SK-N-SH (cell line): ENCODE data around the gene PIK3CG. TPM values are rescaled to one million over a fixed set of nuclear protein-coding genes. Genes with fewer than 3 reads are reported as not detected.

Experiments
- CTCF ChIA-PET: fragments of 300-600, 350-600 bp; formaldehyde crosslinking; extraction: SDS; loops from one replicate; lab custom pipeline; 2021; lab: Yijun Ruan, JAX
- POLR2A ChIA-PET: fragments of 350-600 bp; sonication (Branson Sonifier 250); formaldehyde crosslinking; extraction: SDS; loops from one replicate; lab custom pipeline; 2020; ENCODE audit warnings: antibody characterized with exemption, inconsistent platforms; lab: Yijun Ruan, JAX
- DNase-seq: peaks from one replicate; pipeline ENCODE4 v3.0.0; 2012
- H2AFZ ChIP-seq: fragments of 200-600 bp; sonication (generic); 2 replicates; pipeline ENCODE4 v1.8.1; 2016; ENCODE audit warnings: antibody characterized with exemption, mild to moderate bottlenecking, low read depth
- H3F3A ChIP-seq: fragments of 200-600 bp; sonication (generic); replicated peaks from 2 replicates; pipeline ENCODE3; 2016; ENCODE audit warnings: antibody characterized with exemption, mild to moderate bottlenecking; ENCODE audit not compliant: insufficient read depth
- H3K27ac ChIP-seq, 2 experiments: fragments of 200-500 bp in 1 of 2; fragments of 200-600 bp in 1 of 2; sonication (Bioruptor generic) in 1 of 2; sonication (generic), shearing (Covaris generic) in 1 of 2; 2 replicates each; pipeline versions ENCODE4 v1.5.1 to v1.6.1; 2014 to 2016; ENCODE audit warnings: low read depth in 2 of 2, inconsistent platforms in 1 of 2, low read length in 1 of 2, mild to moderate bottlenecking in 1 of 2, mixed read lengths in 1 of 2
- H3K27me3 ChIP-seq: fragments of 200-600 bp; sonication (generic), shearing (Covaris generic); 2 replicates; pipeline ENCODE4 v1.6.1; 2016; ENCODE audit warnings: mixed run types; ENCODE audit not compliant: insufficient read depth
- H3K36me3 ChIP-seq, 2 experiments: fragments of 200-500 bp in 1 of 2; fragments of 200-600 bp in 1 of 2; sonication (Bioruptor generic) in 1 of 2; sonication (generic) in 1 of 2; replicated peaks in 1 of 2; 2 replicates each; pipeline versions ENCODE3 to v1.5.1; 2014 to 2016; ENCODE audit warnings: low read length in 1 of 2, mild to moderate bottlenecking in 1 of 2; ENCODE audit not compliant: insufficient read depth in 2 of 2, control insufficient read depth in 1 of 2
- H3K4me1 ChIP-seq, 2 experiments: fragments of 200-500 bp in 1 of 2; fragments of 200-600 bp in 1 of 2; sonication (Bioruptor generic) in 1 of 2; sonication (generic), shearing (Covaris generic) in 1 of 2; 2 replicates each; pipeline versions ENCODE4 v1.5.1 to v1.6.1; 2014 to 2016; ENCODE audit warnings: low read depth in 1 of 2, low read length in 1 of 2, mixed run types in 1 of 2; ENCODE audit not compliant: insufficient read depth in 2 of 2, control insufficient read depth in 1 of 2
- H3K4me2 ChIP-seq: fragments of 200-600 bp; sonication (generic), shearing (Covaris generic); 2 replicates; pipeline ENCODE4 v1.6.1; 2017; ENCODE audit warnings: mixed run types
- H3K4me3 ChIP-seq, 2 experiments: fragments of 200-500 bp in 1 of 2; fragments of 200-600 bp in 1 of 2; sonication (Bioruptor generic) in 1 of 2; sonication (generic), shearing (Covaris generic) in 1 of 2; 2 replicates each; pipeline versions ENCODE4 v1.5.1 to v1.8.1; 2014 to 2016; ENCODE audit warnings: low read depth in 2 of 2, inconsistent platforms in 1 of 2, low read length in 1 of 2, mild to moderate bottlenecking in 1 of 2, mixed read lengths in 1 of 2, moderate library complexity in 1 of 2
- H3K79me2 ChIP-seq: fragments of 200-600 bp; sonication (generic); 2 replicates; pipeline ENCODE4 v1.8.1; 2017; ENCODE audit warnings: mild to moderate bottlenecking; ENCODE audit not compliant: insufficient read depth
- H3K9ac ChIP-seq: fragments of 200-600 bp; sonication (generic); 2 replicates; pipeline ENCODE4 v1.6.1; 2017; ENCODE audit warnings: mixed run types
- H3K9me2 ChIP-seq: fragments of 200-600 bp; sonication (generic); 2 replicates; pipeline ENCODE4 v1.6.1; 2017; ENCODE audit warnings: mixed run types
- H3K9me3 ChIP-seq: fragments of 200-600 bp; sonication (generic); 2 replicates; pipeline ENCODE4 v1.6.1; 2017; ENCODE audit warnings: mixed run types, mild to moderate bottlenecking, moderate library complexity
- H4K20me1 ChIP-seq: fragments of 200-600 bp; sonication (generic); 2 replicates; pipeline ENCODE4 v1.6.1; 2017; ENCODE audit warnings: mild to moderate bottlenecking, mixed run types; ENCODE audit not compliant: insufficient read depth
- CHD2 ChIP-seq: fragments of 150-350 bp; IDR thresholded peaks from 2 replicates; pipeline ENCODE4 v1.6.1; 2018; ENCODE audit warnings: low read length; ENCODE audit not compliant: partially characterized antibody
- EZH2phosphoT487 ChIP-seq: fragments of 200-600 bp; sonication (generic); IDR thresholded peaks from 2 replicates; pipeline ENCODE4 v1.6.1; 2017; ENCODE audit warnings: low read depth, mixed run types, mild to moderate bottlenecking, antibody characterized with exemption, moderate library complexity, borderline replicate concordance
- FOXJ3 ChIP-seq: sonication (generic); formaldehyde crosslinking; IDR thresholded peaks from 2 replicates; pipeline ENCODE4 v1.5.1; 2020; ENCODE audit warnings: mild to moderate bottlenecking, missing genetic modification reagents
- MAX ChIP-seq: IDR thresholded peaks from 2 replicates; pipeline ENCODE4 v1.4.0; 2012; ENCODE audit warnings: low read depth
- MXI1 ChIP-seq: IDR thresholded peaks from 2 replicates; pipeline ENCODE4 v1.6.1; 2012; ENCODE audit warnings: mild to moderate bottlenecking, low read depth, low read length, improper control_type of control experiment
- NRF1 ChIP-seq: IDR thresholded peaks from 2 replicates; pipeline ENCODE4 v1.6.1; 2012; ENCODE audit warnings: low read depth, mild to moderate bottlenecking, low read length
- REST ChIP-seq: IDR thresholded peaks from 2 replicates; pipeline ENCODE4 v1.6.1; 2012; ENCODE audit warnings: mild to moderate bottlenecking, low read depth, low read length, moderate library complexity
- RFX5 ChIP-seq: IDR thresholded peaks from 2 replicates; pipeline ENCODE4 v1.6.1; 2012; ENCODE audit warnings: mild to moderate bottlenecking, improper control_type of control experiment, low read length
- RXRA ChIP-seq: IDR thresholded peaks from 2 replicates; pipeline ENCODE4 v1.4.0; 2012; ENCODE audit warnings: low read depth, mild to moderate bottlenecking, borderline replicate concordance
- TEAD4 ChIP-seq: IDR thresholded peaks from 2 replicates; pipeline ENCODE4 v1.4.0; 2012; ENCODE audit warnings: mild to moderate bottlenecking, borderline replicate concordance; ENCODE audit not compliant: insufficient read depth
- WGBS: methylation state at CpG from one replicate; pipeline ENCODE4 v1.1.6; 2017; ENCODE audit warnings: low lambda C conversion rate; 5-methylcytosine and 5-hydroxymethylcytosine counted together
- polyA plus RNA-seq, 3 experiments: library from polyadenylated mRNA; depleted of rRNA; stranded (reverse); fragments of >200 nt; gene quantifications; 2 replicates each; pipeline ENCODE4 v1.2.3, GENCODE V29; 2012
- TF ChIP-seq, protein P1 (sequence below): fragments of 150-350 bp; IDR thresholded peaks from 2 replicates; pipeline ENCODE4 v1.6.1; 2017; ENCODE audit warnings: antibody characterized with exemption, low read length, low read depth, borderline replicate concordance
- TF ChIP-seq, protein P2 (sequence below): IDR thresholded peaks from 2 replicates; pipeline ENCODE4 v1.4.0; 2012; ENCODE audit warnings: low read depth, borderline replicate concordance

The PIK3CG gene
- polyA plus RNA-seq, 1 of the 3 experiments (the other 2 are of a cell fraction) = not detected

GRCh38 chr7:106871793-106872571 lies 6.9 kb downstream of the PIK3CG start:
- H3K27ac ChIP-seq = no peak overlapping the region
- ChIA-PET POLR2A (no interaction called here), CTCF (no interaction called here)

More at GRCh38 chr7:106871793-106872571, 6.9 kb downstream of the PIK3CG start:
- TF ChIP-seq MAX (no peak), RXRA (no peak), REST (no peak), CHD2 (no peak), TEAD4 (no peak), RFX5 (no peak), NRF1 (no peak), EZH2phosphoT487 (no peak), FOXJ3 (CRISPR knock-in tag) (no peak), MXI1 (no peak)
- TF ChIP-seq, protein P1, sequence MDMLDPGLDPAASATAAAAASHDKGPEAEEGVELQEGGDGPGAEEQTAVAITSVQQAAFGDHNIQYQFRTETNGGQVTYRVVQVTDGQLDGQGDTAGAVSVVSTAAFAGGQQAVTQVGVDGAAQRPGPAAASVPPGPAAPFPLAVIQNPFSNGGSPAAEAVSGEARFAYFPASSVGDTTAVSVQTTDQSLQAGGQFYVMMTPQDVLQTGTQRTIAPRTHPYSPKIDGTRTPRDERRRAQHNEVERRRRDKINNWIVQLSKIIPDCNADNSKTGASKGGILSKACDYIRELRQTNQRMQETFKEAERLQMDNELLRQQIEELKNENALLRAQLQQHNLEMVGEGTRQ = no peak
- TF ChIP-seq, protein P2, sequence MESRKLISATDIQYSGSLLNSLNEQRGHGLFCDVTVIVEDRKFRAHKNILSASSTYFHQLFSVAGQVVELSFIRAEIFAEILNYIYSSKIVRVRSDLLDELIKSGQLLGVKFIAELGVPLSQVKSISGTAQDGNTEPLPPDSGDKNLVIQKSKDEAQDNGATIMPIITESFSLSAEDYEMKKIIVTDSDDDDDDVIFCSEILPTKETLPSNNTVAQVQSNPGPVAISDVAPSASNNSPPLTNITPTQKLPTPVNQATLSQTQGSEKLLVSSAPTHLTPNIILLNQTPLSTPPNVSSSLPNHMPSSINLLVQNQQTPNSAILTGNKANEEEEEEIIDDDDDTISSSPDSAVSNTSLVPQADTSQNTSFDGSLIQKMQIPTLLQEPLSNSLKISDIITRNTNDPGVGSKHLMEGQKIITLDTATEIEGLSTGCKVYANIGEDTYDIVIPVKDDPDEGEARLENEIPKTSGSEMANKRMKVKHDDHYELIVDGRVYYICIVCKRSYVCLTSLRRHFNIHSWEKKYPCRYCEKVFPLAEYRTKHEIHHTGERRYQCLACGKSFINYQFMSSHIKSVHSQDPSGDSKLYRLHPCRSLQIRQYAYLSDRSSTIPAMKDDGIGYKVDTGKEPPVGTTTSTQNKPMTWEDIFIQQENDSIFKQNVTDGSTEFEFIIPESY = no peak
- Histone ChIP-seq H2AFZ (no peak overlapping the region), H3K9me3 (no peaks in the 10 kb centered on the region), H3K4me3 (no peak overlapping the region), H3F3A (no peaks in the 10 kb centered on the region), H3K4me2 (no peak overlapping the region), H4K20me1 (no peaks in the 10 kb centered on the region), H3K27me3 (no peaks in the 10 kb centered on the region), H3K4me1 (no peaks in the 10 kb centered on the region), H3K9ac (no peak overlapping the region), H3K36me3 (no peaks in the 10 kb centered on the region), H3K9me2 (no peaks in the 10 kb centered on the region), H3K79me2 (no peaks in the 10 kb centered on the region)
- DNase-seq = no peak
- 86% methylated on average over 6 of the region's 6 CpGs for WGBS
